Measurements from ENCODE around the gene MDP1. TPM values are rescaled to one million over a fixed set of nuclear protein-coding genes. Genes with fewer than 3 reads are reported as not detected.

Gene MDP1
- total RNA-seq, 1 experiment from 2014 or later = 8.9 TPM

DNA sequence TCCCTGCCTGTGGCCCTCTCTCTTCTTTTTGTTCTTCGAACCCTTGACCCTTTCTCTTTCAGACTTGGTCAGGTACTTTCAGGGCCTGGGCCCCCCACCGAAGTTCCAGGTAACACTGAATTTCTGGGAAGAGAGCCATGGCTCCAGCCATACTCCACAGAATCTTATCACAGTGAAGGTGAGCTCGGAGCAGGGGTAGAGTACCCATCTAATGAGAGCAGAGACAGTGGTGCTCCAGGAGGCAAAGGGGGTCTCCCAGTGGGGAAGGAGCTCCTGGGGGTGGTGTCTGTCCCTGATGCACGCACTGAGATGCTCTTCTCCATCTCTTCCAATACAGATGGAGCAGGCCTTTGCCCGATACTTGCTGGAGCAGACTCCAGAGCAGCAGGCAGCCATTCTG lies 50.1 kb downstream of the MDP1 start:
- no peaks in the 10 kb centered on the region; the same call in none of the 2 replicates for H3K36me3 ChIP-seq (ENCODE audit: control insufficient read depth, insufficient read depth, low read length)
- H3K4me3 ChIP-seq (ENCODE audit: low read depth in 2 of 2, low read length in 2 of 2) = no peak overlapping the region
- H3K27ac ChIP-seq (ENCODE audit: low read length) = no peak overlapping the region
- DNase-seq (ENCODE audit: low read depth, low spot score) (no peak), ATAC-seq (no peak)
- in situ Hi-C loops (cut with HindIII; ENCODE audit: low pct_unique_long_range_greater_than_20kb, low sequenced_read_pairs) (no loop called here), intact Hi-C loops (cut with micrococcal nuclease; ENCODE audit: unreplicated experiment) (no loop called here)
- POLR2A ChIA-PET = no interaction called here
- no peaks in the 10 kb centered on the region for H3K27me3 ChIP-seq (ENCODE audit: control insufficient read depth, insufficient read depth, low read length)
- H3K4me1 ChIP-seq (ENCODE audit: control insufficient read depth, insufficient read depth, low read length) = peaks cover 4% of the 10 kb centered on the region
- CTCF ChIA-PET = no interaction called here
- TF ChIP-seq, protein P1, sequence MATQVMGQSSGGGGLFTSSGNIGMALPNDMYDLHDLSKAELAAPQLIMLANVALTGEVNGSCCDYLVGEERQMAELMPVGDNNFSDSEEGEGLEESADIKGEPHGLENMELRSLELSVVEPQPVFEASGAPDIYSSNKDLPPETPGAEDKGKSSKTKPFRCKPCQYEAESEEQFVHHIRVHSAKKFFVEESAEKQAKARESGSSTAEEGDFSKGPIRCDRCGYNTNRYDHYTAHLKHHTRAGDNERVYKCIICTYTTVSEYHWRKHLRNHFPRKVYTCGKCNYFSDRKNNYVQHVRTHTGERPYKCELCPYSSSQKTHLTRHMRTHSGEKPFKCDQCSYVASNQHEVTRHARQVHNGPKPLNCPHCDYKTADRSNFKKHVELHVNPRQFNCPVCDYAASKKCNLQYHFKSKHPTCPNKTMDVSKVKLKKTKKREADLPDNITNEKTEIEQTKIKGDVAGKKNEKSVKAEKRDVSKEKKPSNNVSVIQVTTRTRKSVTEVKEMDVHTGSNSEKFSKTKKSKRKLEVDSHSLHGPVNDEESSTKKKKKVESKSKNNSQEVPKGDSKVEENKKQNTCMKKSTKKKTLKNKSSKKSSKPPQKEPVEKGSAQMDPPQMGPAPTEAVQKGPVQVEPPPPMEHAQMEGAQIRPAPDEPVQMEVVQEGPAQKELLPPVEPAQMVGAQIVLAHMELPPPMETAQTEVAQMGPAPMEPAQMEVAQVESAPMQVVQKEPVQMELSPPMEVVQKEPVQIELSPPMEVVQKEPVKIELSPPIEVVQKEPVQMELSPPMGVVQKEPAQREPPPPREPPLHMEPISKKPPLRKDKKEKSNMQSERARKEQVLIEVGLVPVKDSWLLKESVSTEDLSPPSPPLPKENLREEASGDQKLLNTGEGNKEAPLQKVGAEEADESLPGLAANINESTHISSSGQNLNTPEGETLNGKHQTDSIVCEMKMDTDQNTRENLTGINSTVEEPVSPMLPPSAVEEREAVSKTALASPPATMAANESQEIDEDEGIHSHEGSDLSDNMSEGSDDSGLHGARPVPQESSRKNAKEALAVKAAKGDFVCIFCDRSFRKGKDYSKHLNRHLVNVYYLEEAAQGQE (IDR thresholded peaks at IDR 0.05; ENCODE audit: insufficient read depth in 1 of 2, low read depth in 2 of 2, low read length in 1 of 2) = no peak
- TF ChIP-seq TCF7L2 (IDR thresholded peaks at IDR 0.05; ENCODE audit: low read depth, low read length) = no peak
- TF ChIP-seq, protein P2, sequence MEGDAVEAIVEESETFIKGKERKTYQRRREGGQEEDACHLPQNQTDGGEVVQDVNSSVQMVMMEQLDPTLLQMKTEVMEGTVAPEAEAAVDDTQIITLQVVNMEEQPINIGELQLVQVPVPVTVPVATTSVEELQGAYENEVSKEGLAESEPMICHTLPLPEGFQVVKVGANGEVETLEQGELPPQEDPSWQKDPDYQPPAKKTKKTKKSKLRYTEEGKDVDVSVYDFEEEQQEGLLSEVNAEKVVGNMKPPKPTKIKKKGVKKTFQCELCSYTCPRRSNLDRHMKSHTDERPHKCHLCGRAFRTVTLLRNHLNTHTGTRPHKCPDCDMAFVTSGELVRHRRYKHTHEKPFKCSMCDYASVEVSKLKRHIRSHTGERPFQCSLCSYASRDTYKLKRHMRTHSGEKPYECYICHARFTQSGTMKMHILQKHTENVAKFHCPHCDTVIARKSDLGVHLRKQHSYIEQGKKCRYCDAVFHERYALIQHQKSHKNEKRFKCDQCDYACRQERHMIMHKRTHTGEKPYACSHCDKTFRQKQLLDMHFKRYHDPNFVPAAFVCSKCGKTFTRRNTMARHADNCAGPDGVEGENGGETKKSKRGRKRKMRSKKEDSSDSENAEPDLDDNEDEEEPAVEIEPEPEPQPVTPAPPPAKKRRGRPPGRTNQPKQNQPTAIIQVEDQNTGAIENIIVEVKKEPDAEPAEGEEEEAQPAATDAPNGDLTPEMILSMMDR (IDR thresholded peaks at IDR 0.05) = no peak
- TF ChIP-seq POLR2AphosphoS5 (IDR thresholded peaks at IDR 0.05; ENCODE audit: low read depth, low read length) = no peak
- no peaks in the 10 kb centered on the region for H3K9me3 ChIP-seq (ENCODE audit: control insufficient read depth, insufficient read depth, low read depth, low read length)
- BruUV-seq (replicated peaks) = no TSS peak

DNA sequence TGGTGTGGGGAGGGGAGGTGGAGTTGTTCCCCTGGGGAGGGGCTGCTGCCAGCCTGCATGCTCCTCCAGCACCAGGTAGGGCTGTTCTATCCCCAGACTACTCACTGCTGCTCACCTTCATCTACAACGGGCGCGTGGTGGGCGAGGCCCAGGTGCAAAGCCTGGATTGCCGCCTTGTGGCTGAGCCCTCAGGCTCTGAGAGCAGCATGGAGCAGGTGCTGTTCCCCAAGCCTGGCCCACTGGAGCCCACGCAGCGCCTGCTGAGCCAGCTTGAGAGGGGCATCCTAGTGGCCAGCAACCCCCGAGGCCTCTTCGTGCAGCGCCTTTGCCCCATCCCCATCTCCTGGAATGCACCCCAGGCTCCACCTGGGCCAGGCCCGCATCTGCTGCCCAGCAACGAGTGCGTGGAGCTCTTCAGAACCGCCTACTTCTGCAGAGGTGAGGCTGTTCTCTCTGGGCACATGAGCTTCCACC lies 51.3 kb downstream of the MDP1 start:
- Histone ChIP-seq H3K36me3 (ENCODE audit: control insufficient read depth, insufficient read depth, low read length) (no peaks in the 10 kb centered on the region; the same call in none of the 2 replicates), H3K9me3 (ENCODE audit: control insufficient read depth, insufficient read depth, low read depth, low read length) (no peaks in the 10 kb centered on the region), H3K27me3 (ENCODE audit: control insufficient read depth, insufficient read depth, low read length) (no peaks in the 10 kb centered on the region), H3K27ac (ENCODE audit: low read length) (no peak overlapping the region), H3K4me1 (ENCODE audit: control insufficient read depth, insufficient read depth, low read length) (peaks cover 4% of the 10 kb centered on the region), H3K4me3 (ENCODE audit: low read depth in 2 of 2, low read length in 2 of 2) (no peak overlapping the region)
- no peak for ATAC-seq
- no peak for DNase-seq (ENCODE audit: low read depth, low spot score)
- intact Hi-C loops (cut with micrococcal nuclease; ENCODE audit: unreplicated experiment) = no loop called here
- no TSS peak for BruUV-seq (replicated peaks)
- ChIA-PET CTCF (no interaction called here), POLR2A (no interaction called here)
- in situ Hi-C loops (cut with HindIII; ENCODE audit: low pct_unique_long_range_greater_than_20kb, low sequenced_read_pairs) = no loop called here
- TF ChIP-seq POLR2AphosphoS5 (IDR thresholded peaks at IDR 0.05; ENCODE audit: low read depth, low read length) = no peak
- TF ChIP-seq, protein P2 (IDR thresholded peaks at IDR 0.05) = no peak
- TF ChIP-seq, protein P1 (IDR thresholded peaks at IDR 0.05; ENCODE audit: insufficient read depth in 1 of 2, low read depth in 2 of 2, low read length in 1 of 2) = no peak
- no peak for TF ChIP-seq SIN3A (IDR thresholded peaks at IDR 0.05; ENCODE audit: borderline replicate concordance, insufficient read depth, low read depth, low read length)
- no peak for TF ChIP-seq TCF7L2 (IDR thresholded peaks at IDR 0.05; ENCODE audit: low read depth, low read length)

Other genes starting within 250 kb of the MDP1 start
- 8.0 TPM for gene DHRS4L2, start 227.1 kb downstream of the MDP1 start, total RNA-seq (2021; ENCODE audit: unreplicated experiment)
- gene CARMIL3, start 164.1 kb downstream of the MDP1 start, total RNA-seq (2021; ENCODE audit: unreplicated experiment) = 0.15 TPM
- gene CPNE6, start 144.5 kb downstream of the MDP1 start, total RNA-seq (2021; ENCODE audit: unreplicated experiment) = not detected
- 24.5 TPM for gene PCK2, start 121.8 kb downstream of the MDP1 start, total RNA-seq (2021; ENCODE audit: unreplicated experiment)
- 37.4 TPM for gene DCAF11, start 101.3 kb downstream of the MDP1 start, total RNA-seq (2021; ENCODE audit: unreplicated experiment)
- gene NRL, start 101.1 kb downstream of the MDP1 start, total RNA-seq (2021; ENCODE audit: unreplicated experiment) = 1.4 TPM
- 0.46 TPM for gene FITM1, start 85.4 kb downstream of the MDP1 start, total RNA-seq (2021; ENCODE audit: unreplicated experiment)
- 130 TPM for gene PSME1, start 79.9 kb downstream of the MDP1 start, total RNA-seq (2021; ENCODE audit: unreplicated experiment)
- 42.5 TPM for gene EMC9, start 74.5 kb downstream of the MDP1 start, total RNA-seq (2021; ENCODE audit: unreplicated experiment)
- 188 TPM for gene PSME2, start 69.5 kb downstream of the MDP1 start, total RNA-seq (2021; ENCODE audit: unreplicated experiment)
- gene RNF31, start 68.6 kb downstream of the MDP1 start, total RNA-seq (2021; ENCODE audit: unreplicated experiment) = 48.6 TPM
- gene IRF9, start 54.8 kb downstream of the MDP1 start, total RNA-seq (2021; ENCODE audit: unreplicated experiment) = 24.5 TPM
- 9.8 TPM for gene REC8, start 44.0 kb downstream of the MDP1 start, total RNA-seq (2021; ENCODE audit: unreplicated experiment)
- gene IPO4, start 27.2 kb downstream of the MDP1 start, total RNA-seq (2021; ENCODE audit: unreplicated experiment) = 103 TPM
- 44.7 TPM for gene TM9SF1, start 20.6 kb downstream of the MDP1 start, total RNA-seq (2021; ENCODE audit: unreplicated experiment)
- gene TSSK4, start 10.4 kb downstream of the MDP1 start, total RNA-seq (2021; ENCODE audit: unreplicated experiment) = not detected
- 42.4 TPM for gene CHMP4A, start 2.6 kb downstream of the MDP1 start, total RNA-seq (2021; ENCODE audit: unreplicated experiment)
- 155 TPM for gene NEDD8, start 16.3 kb upstream of the MDP1 start, total RNA-seq (2021; ENCODE audit: unreplicated experiment)
- 45.9 TPM for gene GMPR2, start 16.9 kb upstream of the MDP1 start, total RNA-seq (2021; ENCODE audit: unreplicated experiment)
- 53.8 TPM for gene TINF2, start 26.6 kb upstream of the MDP1 start, total RNA-seq (2021; ENCODE audit: unreplicated experiment)
- gene TGM1, start 47.1 kb upstream of the MDP1 start, total RNA-seq (2021; ENCODE audit: unreplicated experiment) = 2.3 TPM
- 30.9 TPM for gene RABGGTA, start 55.5 kb upstream of the MDP1 start, total RNA-seq (2021; ENCODE audit: unreplicated experiment)
- gene DHRS1, start 83.7 kb upstream of the MDP1 start, total RNA-seq (2021; ENCODE audit: unreplicated experiment) = 8.9 TPM
- gene NOP9, start 83.8 kb upstream of the MDP1 start, total RNA-seq (2021; ENCODE audit: unreplicated experiment) = 25.3 TPM
- gene CIDEB, start 91.9 kb upstream of the MDP1 start, total RNA-seq (2021; ENCODE audit: unreplicated experiment) = 0.18 TPM
- 6.9 TPM for gene LTB4R2, start 94.1 kb upstream of the MDP1 start, total RNA-seq (2021; ENCODE audit: unreplicated experiment)
- gene LTB4R, start 95.4 kb upstream of the MDP1 start, total RNA-seq (2021; ENCODE audit: unreplicated experiment) = 4.8 TPM
- gene ADCY4, start 119.0 kb upstream of the MDP1 start, total RNA-seq (2021; ENCODE audit: unreplicated experiment) = 0.21 TPM
- gene RIPK3, start 123.9 kb upstream of the MDP1 start, total RNA-seq (2021; ENCODE audit: unreplicated experiment) = not detected
- 0.36 TPM for gene NFATC4, start 152.1 kb upstream of the MDP1 start, total RNA-seq (2021; ENCODE audit: unreplicated experiment)
- gene NYNRIN, start 182.9 kb upstream of the MDP1 start, total RNA-seq (2021; ENCODE audit: unreplicated experiment) = 0.31 TPM
- gene CBLN3, start 213.6 kb upstream of the MDP1 start, total RNA-seq (2021; ENCODE audit: unreplicated experiment) = 1.0 TPM
- 37.6 TPM for gene KHNYN, start 213.9 kb upstream of the MDP1 start, total RNA-seq (2021; ENCODE audit: unreplicated experiment)
- gene SDR39U1, start 226.7 kb upstream of the MDP1 start, total RNA-seq (2021; ENCODE audit: unreplicated experiment) = 54.2 TPM

Data from Panc1 (cell line).